HEK293 (cell line): ENCODE results near the gene PLPP6.
A peak's percentile ranks its signal among the peaks of the same experiment; 100 is the strongest.

Experiments used
- CTCF ChIA-PET: fragments of 350-600 bp; formaldehyde crosslinking; extraction: SDS; loops from one replicate; lab custom pipeline; 2021; ENCODE audit warnings: antibody characterized with exemption; lab: Yijun Ruan, JAX
- POLR2A ChIA-PET: fragments of 300-600 bp; formaldehyde crosslinking; extraction: SDS; loops from one replicate; lab custom pipeline; 2020; ENCODE audit warnings: antibody characterized with exemption, inconsistent platforms; lab: Yijun Ruan, JAX
- H3K27ac ChIP-seq: fragments of 200-500 bp; sonication (Bioruptor generic); 2 replicates; pipeline ENCODE4 v1.5.1; 2014; ENCODE audit warnings: low read depth, low read length, control low read depth, inconsistent platforms; ENCODE audit errors: extremely low read depth
- H3K36me3 ChIP-seq, 2 experiments: fragments of 200-500 bp in 1 of 2; sonication (Bioruptor generic) in 1 of 2; 1 replicate in 1 of 2; 2 replicates in 1 of 2; pipeline ENCODE4 v1.5.1; 2014 to 2017; ENCODE audit warnings: inconsistent platforms in 2 of 2, low read length in 2 of 2; ENCODE audit not compliant: control insufficient read depth in 2 of 2, insufficient read depth in 1 of 2
- H3K4me1 ChIP-seq: fragments of 200-500 bp; sonication (Bioruptor generic); 2 replicates; pipeline ENCODE4 v1.5.1; 2014; ENCODE audit warnings: mild to moderate bottlenecking, low read length, inconsistent platforms; ENCODE audit not compliant: control insufficient read depth, insufficient read depth
- H3K4me3 ChIP-seq: 2 replicates; pipeline ENCODE4 v1.5.1; 2011; ENCODE audit warnings: low read depth, mild to moderate bottlenecking, control low read depth, low read length, moderate library complexity
- H3K9me3 ChIP-seq: fragments of 200-500 bp; sonication (Bioruptor generic); 2 replicates; pipeline ENCODE4 v1.5.1; 2014; ENCODE audit warnings: low read depth, low read length, inconsistent platforms; ENCODE audit not compliant: control insufficient read depth, insufficient read depth
- EGR2 ChIP-seq: fragments of 450-650 bp; formaldehyde crosslinking; IDR thresholded peaks from 2 replicates; pipeline ENCODE4 v1.5.1; 2016; ENCODE audit warnings: low read depth, missing biosample characterization, missing genetic modification characterization
- KLF17 ChIP-seq: fragments of 450-650 bp; formaldehyde crosslinking; IDR thresholded peaks from 2 replicates; pipeline ENCODE4 v1.5.1; 2016; ENCODE audit warnings: missing biosample characterization, missing genetic modification characterization
- PBX3 ChIP-seq: sonication (generic); formaldehyde crosslinking; IDR thresholded peaks from 2 replicates; pipeline ENCODE4 v1.8.1; 2022; ENCODE audit warnings: mild to moderate bottlenecking, moderate library complexity, missing genetic modification reagents
- RBAK ChIP-seq: fragments of 450-650 bp; formaldehyde crosslinking; IDR thresholded peaks from 2 replicates; pipeline ENCODE4 v1.5.1; 2016; ENCODE audit warnings: missing biosample characterization, missing genetic modification characterization
- SALL2 ChIP-seq: fragments of 450-650 bp; formaldehyde crosslinking; IDR thresholded peaks from 2 replicates; pipeline ENCODE4 v1.5.0; 2017; ENCODE audit warnings: missing biosample characterization, mild to moderate bottlenecking, missing genetic modification characterization, borderline replicate concordance
- YY2 ChIP-seq: fragments of 450-650 bp; formaldehyde crosslinking; IDR thresholded peaks from 2 replicates; pipeline ENCODE4 v1.5.1; 2016; ENCODE audit warnings: missing biosample characterization, missing genetic modification characterization
- ZBTB1 ChIP-seq: fragments of 450-650 bp; formaldehyde crosslinking; IDR thresholded peaks from 2 replicates; pipeline ENCODE4 v1.5.1; 2016; ENCODE audit warnings: missing biosample characterization, missing genetic modification characterization
- ZBTB20 ChIP-seq: fragments of 450-650 bp; formaldehyde crosslinking; IDR thresholded peaks from 2 replicates; pipeline ENCODE4 v1.5.1; 2016; ENCODE audit warnings: missing biosample characterization, missing genetic modification characterization
- ZBTB7A ChIP-seq: fragments of 450-650 bp; formaldehyde crosslinking; IDR thresholded peaks from 2 replicates; pipeline ENCODE4 v1.5.1; 2016; ENCODE audit warnings: low read depth, missing biosample characterization, missing genetic modification characterization
- ZEB2 ChIP-seq: fragments of 450-650 bp; formaldehyde crosslinking; IDR thresholded peaks from 2 replicates; pipeline ENCODE4 v1.5.1; 2016; ENCODE audit warnings: missing biosample characterization, missing genetic modification characterization
- ZFHX2 ChIP-seq: fragments of 450-650 bp; formaldehyde crosslinking; conservative IDR thresholded peaks from 2 replicates; pipeline ENCODE4 v1.5.1; 2016; ENCODE audit warnings: missing biosample characterization, missing genetic modification characterization
- ZNF121 ChIP-seq: fragments of 450-650 bp; formaldehyde crosslinking; IDR thresholded peaks from 2 replicates; pipeline ENCODE4 v1.5.1; 2016; ENCODE audit warnings: missing biosample characterization, missing genetic modification characterization
- ZNF311 ChIP-seq: fragments of 450-650 bp; formaldehyde crosslinking; IDR thresholded peaks from 2 replicates; pipeline ENCODE4 v1.5.1; 2017; ENCODE audit warnings: missing biosample characterization, missing genetic modification characterization, borderline replicate concordance
- ZNF324 ChIP-seq: fragments of 450-650 bp; formaldehyde crosslinking; IDR thresholded peaks from 2 replicates; pipeline ENCODE4 v1.5.1; 2016; ENCODE audit warnings: missing biosample characterization, missing genetic modification characterization
- ZNF341 ChIP-seq: fragments of 450-650 bp; formaldehyde crosslinking; IDR thresholded peaks from 2 replicates; pipeline ENCODE4; 2016; ENCODE audit warnings: low read depth, missing biosample characterization, missing genetic modification characterization
- ZNF354C ChIP-seq: fragments of 450-650 bp; formaldehyde crosslinking; IDR thresholded peaks from 2 replicates; pipeline ENCODE4 v1.5.1; 2016; ENCODE audit warnings: missing biosample characterization, missing genetic modification characterization, low read depth, borderline replicate concordance
- ZNF560 ChIP-seq: fragments of 450-650 bp; formaldehyde crosslinking; IDR thresholded peaks from 2 replicates; pipeline ENCODE4 v1.5.1; 2017; ENCODE audit warnings: missing biosample characterization, missing genetic modification characterization, borderline replicate concordance
- ZNF660 ChIP-seq: fragments of 450-650 bp; IDR thresholded peaks from 2 replicates; pipeline ENCODE4 v1.5.1; 2018; ENCODE audit warnings: missing biosample characterization, mild to moderate bottlenecking, missing genetic modification characterization
- ZNF670 ChIP-seq: fragments of 450-650 bp; formaldehyde crosslinking; IDR thresholded peaks from 2 replicates; pipeline ENCODE4 v1.5.1; 2016; ENCODE audit warnings: missing biosample characterization, missing genetic modification characterization, low read depth
- ZNF791 ChIP-seq: fragments of 450-650 bp; formaldehyde crosslinking; IDR thresholded peaks from 2 replicates; pipeline ENCODE4 v1.5.1; 2016; ENCODE audit warnings: missing biosample characterization, missing genetic modification characterization
- ZSCAN30 ChIP-seq: fragments of 450-650 bp; IDR thresholded peaks from 2 replicates; pipeline ENCODE4 v1.5.1; 2018; ENCODE audit warnings: missing biosample characterization, mild to moderate bottlenecking, missing genetic modification characterization, moderate library complexity
- TF ChIP-seq, protein P1 (sequence below): fragments of 450-650 bp; formaldehyde crosslinking; IDR thresholded peaks from 2 replicates; pipeline ENCODE4 v1.5.1; 2016; ENCODE audit warnings: missing biosample characterization, missing genetic modification characterization
- TF ChIP-seq, protein P2 (sequence below): fragments of 450-650 bp; formaldehyde crosslinking; IDR thresholded peaks from 2 replicates; pipeline ENCODE4 v1.5.1; 2017; ENCODE audit warnings: missing biosample characterization, missing genetic modification characterization
- TF ChIP-seq, protein P3 (sequence below): fragments of 450-650 bp; formaldehyde crosslinking; IDR thresholded peaks from 2 replicates; pipeline ENCODE4; 2016; ENCODE audit warnings: missing biosample characterization, missing genetic modification characterization

Gene PLPP6

GRCh38 chr9:4706971-4707622 is 45.0 kb downstream of the PLPP6 start:
- no peaks in the 10 kb centered on the region for H3K4me1 ChIP-seq
- CTCF ChIA-PET = interaction anchor here (1.0 kb wide), 1 partner anchor 15 kb away, joined by 4 read pairs; no protein-coding TSS in a partner anchor
- no peaks in the 10 kb centered on the region for H3K9me3 ChIP-seq
- POLR2A ChIA-PET = interaction anchor here (1.1 kb wide), 1 partner anchor 28 kb away, joined by 3 read pairs; the partner anchor contains the start of gene CDC37L1
- H3K27ac ChIP-seq = no peak overlapping the region
- peaks cover 10 to 66% of the 10 kb centered on the region in 2 experiments for H3K36me3 ChIP-seq
- no peak overlapping the region for H3K4me3 ChIP-seq
- TF ChIP-seq ZNF660 (tag by site-specific recombination) = no peak

GRCh38 chr9:4709380-4709779 is 47.3 kb downstream of the PLPP6 start:
- Histone ChIP-seq H3K4me1 (no peaks in the 10 kb centered on the region), H3K36me3 (peaks cover 17 to 70% of the 10 kb centered on the region in 2 experiments), H3K4me3 (no peak overlapping the region)
- TF ChIP-seq ZBTB7A (no peak), PBX3 (CRISPR knock-in tag) (no peak), SALL2 (tag by site-specific recombination) (no peak), ZSCAN30 (no peak), KLF17 (no peak), ZEB2 (no peak), ZNF324 (no peak), ZBTB20 (tag by site-specific recombination) (no peak)
- TF ChIP-seq, protein P1, sequence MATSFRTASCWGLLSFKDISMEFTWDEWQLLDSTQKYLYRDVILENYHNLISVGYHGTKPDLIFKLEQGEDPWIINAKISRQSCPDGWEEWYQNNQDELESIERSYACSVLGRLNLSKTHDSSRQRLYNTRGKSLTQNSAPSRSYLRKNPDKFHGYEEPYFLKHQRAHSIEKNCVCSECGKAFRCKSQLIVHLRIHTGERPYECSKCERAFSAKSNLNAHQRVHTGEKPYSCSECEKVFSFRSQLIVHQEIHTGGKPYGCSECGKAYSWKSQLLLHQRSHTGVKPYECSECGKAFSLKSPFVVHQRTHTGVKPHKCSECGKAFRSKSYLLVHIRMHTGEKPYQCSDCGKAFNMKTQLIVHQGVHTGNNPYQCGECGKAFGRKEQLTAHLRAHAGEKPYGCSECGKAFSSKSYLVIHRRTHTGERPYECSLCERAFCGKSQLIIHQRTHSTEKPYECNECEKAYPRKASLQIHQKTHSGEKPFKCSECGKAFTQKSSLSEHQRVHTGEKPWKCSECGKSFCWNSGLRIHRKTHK (tag by site-specific recombination) = no peak
- TF ChIP-seq, all 188 proteins: peak for 0
- ChIA-PET POLR2A (no interaction called here), CTCF (interaction anchor here (1.4 kb wide), 1 partner anchor 48 kb away, joined by 3 read pairs; no protein-coding TSS in a partner anchor)
- Histone ChIP-seq H3K9me3 (no peaks in the 10 kb centered on the region), H3K27ac (no peak overlapping the region)

DNA sequence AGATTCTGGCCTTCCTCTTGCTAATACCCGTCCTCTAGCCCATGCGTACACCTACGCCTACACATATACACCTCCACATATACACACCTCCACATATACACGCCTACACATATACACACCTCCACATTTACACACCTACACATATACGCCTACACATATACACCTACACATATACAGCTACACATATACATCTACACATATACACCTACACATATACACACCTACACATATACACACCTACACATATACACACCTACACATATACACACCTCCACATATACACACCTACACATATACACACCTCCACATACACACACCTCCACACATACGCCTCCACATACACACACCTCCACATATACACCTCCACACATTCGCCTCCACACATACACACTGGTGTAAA is 51.8 kb downstream of the PLPP6 start:
- ChIA-PET POLR2A (no interaction called here), CTCF (interaction anchor here (0.6 to 1.0 kb wide), 3 partner anchors 109 to 1118 kb away, joined by 3 to 4 read pairs (median 3); no protein-coding TSS in a partner anchor)
- Histone ChIP-seq H3K27ac (no peak overlapping the region), H3K36me3 (peaks cover 19 to 91% of the 10 kb centered on the region in 2 experiments), H3K4me1 (no peaks in the 10 kb centered on the region), H3K4me3 (no peak overlapping the region), H3K9me3 (no peaks in the 10 kb centered on the region)
- TF ChIP-seq ZFHX2 (peak; percentile 87), ZNF354C (tag by site-specific recombination) (no peak), ZNF121 (tag by site-specific recombination) (no peak), ZBTB7A (no peak), ZNF560 (tag by site-specific recombination) (no peak), ZBTB1 (tag by site-specific recombination) (no peak), RBAK (tag by site-specific recombination) (no peak), YY2 (tag by site-specific recombination) (no peak), ZNF341 (tag by site-specific recombination) (no peak), ZNF311 (tag by site-specific recombination) (no peak), ZNF791 (no peak), ZEB2 (peak; percentile 53; the same call in 1 of the 2 replicates), EGR2 (tag by site-specific recombination) (peak; percentile 93), ZNF670 (no peak)
- TF ChIP-seq, protein P2, sequence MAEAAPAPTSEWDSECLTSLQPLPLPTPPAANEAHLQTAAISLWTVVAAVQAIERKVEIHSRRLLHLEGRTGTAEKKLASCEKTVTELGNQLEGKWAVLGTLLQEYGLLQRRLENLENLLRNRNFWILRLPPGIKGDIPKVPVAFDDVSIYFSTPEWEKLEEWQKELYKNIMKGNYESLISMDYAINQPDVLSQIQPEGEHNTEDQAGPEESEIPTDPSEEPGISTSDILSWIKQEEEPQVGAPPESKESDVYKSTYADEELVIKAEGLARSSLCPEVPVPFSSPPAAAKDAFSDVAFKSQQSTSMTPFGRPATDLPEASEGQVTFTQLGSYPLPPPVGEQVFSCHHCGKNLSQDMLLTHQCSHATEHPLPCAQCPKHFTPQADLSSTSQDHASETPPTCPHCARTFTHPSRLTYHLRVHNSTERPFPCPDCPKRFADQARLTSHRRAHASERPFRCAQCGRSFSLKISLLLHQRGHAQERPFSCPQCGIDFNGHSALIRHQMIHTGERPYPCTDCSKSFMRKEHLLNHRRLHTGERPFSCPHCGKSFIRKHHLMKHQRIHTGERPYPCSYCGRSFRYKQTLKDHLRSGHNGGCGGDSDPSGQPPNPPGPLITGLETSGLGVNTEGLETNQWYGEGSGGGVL (tag by site-specific recombination) = no peak
- TF ChIP-seq, protein P3, sequence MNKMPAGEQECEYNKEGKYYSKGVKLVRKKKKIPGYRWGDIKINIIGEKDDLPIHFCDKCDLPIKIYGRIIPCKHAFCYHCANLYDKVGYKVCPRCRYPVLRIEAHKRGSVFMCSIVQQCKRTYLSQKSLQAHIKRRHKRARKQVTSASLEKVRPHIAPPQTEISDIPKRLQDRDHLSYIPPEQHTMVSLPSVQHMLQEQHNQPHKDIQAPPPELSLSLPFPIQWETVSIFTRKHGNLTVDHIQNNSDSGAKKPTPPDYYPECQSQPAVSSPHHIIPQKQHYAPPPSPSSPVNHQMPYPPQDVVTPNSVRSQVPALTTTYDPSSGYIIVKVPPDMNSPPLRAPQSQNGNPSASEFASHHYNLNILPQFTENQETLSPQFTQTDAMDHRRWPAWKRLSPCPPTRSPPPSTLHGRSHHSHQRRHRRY (tag by site-specific recombination) = no peak
